CD4-positive, alpha-beta T cell treated with Interleukin-6 for 4 hours (primary cell): Measurements from ENCODE around the gene SNRNP48.

ENCODE experiments used
- DNase-seq: peaks from one replicate; pipeline ENCODE4 v3.0.0-alpha.2; 2020; ENCODE audit warnings: mixed read lengths

The SNRNP48 gene

DNA sequence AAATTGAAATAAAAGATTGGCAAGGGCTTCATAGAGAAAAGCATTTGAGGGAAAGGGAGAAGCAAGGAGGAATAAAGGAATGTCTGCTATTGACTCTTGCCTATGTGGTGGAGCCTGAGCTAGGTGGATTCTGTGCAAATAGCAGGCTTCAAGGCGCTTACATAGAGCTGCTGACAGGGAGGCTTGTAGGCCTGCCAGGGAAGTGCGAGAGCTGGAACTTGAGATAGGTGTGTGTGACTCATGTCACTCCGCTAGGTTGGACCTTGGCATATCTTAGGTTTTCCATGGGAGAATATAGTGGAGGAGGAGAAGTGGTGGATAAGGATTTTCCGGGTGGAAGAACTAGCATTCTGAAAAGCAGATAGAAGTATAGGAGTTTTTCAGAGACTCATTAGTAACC lies 14.0 kb downstream of the SNRNP48 start:
- no peak for DNase-seq

DNA sequence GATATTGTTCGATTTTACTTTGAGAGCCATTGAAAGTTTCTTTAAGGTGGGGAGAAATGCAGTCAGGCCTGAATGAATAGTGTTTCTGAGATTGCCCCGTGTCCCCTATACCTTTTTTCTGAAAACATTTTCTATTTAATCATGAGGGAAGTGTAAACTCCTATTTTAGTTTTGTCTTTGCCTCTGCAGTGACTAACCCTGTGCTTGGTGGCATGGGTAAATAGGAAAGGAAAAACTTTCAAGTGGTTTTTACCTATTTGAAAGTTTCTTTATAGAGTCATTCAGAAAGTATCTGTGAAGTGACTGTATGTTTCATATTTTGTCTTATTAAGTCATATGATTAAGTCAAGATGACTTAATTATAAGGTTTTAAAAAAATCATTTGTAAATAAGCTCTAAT lies 14.5 kb downstream of the SNRNP48 start:
- DNase-seq: no peak

GRCh38 chr6:7615611-7616383 lies 25.8 kb downstream of the SNRNP48 start:
- DNase-seq: peak; percentile 44

DNA sequence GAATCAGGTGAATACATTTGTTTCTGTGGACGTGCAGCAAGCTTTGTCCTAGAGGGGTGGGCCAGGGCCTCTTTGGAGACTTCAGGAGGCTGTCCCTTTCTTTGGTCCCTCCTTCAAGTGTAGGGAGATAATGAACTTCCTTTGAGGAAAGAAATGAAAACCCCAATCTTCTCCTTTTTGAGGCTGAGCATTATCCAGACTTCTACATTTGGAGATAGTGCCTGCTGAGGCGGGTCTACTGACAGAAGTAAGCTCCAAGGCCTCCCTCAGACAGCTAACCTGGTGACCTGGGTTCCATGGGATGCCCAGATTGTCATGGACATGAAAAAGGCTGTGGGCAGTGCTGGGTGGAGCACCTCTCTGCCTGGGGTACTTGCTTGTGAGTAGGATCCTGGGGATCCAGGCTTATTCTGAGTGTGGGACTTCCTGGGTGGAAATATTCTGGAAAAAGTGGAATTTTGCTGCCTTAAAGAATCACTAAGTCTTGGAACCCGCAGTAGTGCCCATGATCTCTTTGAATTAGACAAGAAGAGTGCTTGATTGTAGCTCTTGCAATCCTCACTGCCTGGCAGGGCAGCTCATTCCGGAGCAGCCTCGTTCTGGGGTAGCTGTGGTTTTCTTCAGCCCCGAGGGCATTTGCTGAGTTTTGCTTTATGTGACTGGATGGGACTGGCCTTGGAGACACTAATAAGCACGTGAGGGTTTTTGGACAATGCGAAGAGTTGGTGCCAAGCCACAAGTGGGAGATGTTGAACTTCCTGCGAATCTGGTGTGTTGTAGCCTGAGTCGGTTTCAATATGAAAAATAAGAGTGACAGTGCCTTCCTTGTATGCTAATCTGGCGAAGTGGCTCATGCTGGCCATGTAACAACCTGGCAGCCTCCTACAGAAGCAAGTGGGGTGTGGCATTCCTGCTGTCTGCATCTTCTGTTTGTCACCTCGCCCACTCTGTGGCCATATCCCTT lies 28.1 kb downstream of the SNRNP48 start:
- DNase-seq: no peak

GRCh38 chr6:7621761-7622160 lies 31.8 kb downstream of the SNRNP48 start:
- DNase-seq: no peak

DNA sequence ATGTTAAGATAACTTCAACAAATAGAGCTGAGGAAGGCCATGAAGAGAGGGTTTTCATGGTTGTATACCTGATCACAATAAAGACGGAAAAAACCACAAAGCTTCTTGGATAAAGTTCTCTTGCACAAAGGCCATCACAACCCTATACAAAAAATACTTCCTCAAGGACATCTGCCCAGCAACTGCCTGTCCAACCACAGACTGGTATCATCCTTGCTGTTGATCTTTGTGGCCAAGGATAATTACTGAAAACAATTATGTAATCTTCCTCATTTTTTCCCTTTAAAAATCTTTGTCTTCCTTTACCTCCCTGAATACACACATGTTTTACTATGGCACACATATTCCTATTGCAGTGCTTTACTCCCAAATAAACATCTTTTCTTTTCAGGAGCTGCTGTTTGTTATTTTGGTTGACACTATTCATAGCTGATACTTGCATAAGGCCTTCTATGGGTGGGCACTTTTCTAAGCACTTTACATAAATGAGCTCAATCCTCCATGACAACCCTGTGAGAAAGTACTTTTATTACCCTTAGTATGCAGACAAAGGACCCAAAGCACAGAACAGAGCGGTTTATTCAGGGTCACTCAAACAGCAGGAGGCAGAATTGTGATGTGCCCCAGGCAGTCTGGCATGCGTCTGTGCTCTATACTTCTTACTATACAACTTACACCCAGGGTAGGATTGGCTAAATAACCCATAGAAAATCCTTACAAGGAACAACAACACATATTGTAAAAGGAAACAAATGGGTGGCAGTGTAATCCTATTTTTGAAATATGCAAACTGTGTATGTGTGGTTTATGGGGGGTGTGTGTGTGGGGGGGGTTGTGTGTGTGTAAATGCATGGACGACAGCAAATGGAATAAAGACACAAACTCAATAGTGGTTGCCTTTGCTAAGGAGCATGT lies 35.1 kb downstream of the SNRNP48 start:
- DNase-seq: no peak

- DNase-seq: no peak
Observed at GRCh38 chr6:7628479-7628878, 38.5 kb downstream of the SNRNP48 start.

GRCh38 chr6:7628909-7629308 lies 38.9 kb downstream of the SNRNP48 start:
- DNase-seq: no peak

- no peak for DNase-seq
Observed at GRCh38 chr6:7629321-7629720, 39.3 kb downstream of the SNRNP48 start.

GRCh38 chr6:7630792-7631191 lies 40.8 kb downstream of the SNRNP48 start:
- DNase-seq: no peak

DNA sequence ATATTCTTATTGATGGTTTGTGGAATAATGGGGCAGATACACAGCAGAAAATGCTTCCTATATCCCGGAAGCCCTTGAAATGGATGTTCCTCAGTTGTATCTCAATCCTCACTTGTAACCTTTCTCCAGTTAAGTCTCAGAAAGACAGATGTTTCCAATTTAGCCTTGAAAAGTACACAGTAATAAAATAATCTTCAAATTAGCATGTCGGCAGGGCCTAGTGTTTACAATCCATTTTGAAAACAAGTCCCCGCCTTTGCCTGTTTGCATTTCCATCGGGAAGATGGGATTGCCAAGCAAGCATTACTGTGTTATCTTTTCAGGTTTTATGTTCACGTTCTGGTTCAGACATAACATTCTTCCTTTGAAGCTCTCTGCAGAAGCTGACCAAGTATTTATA lies 41.5 kb downstream of the SNRNP48 start:
- DNase-seq: no peak

- no peak for DNase-seq
Observed at GRCh38 chr6:7632501-7633290, 42.7 kb downstream of the SNRNP48 start.

GRCh38 chr6:7633361-7633760 lies 43.4 kb downstream of the SNRNP48 start:
- DNase-seq: no peak

- no peak for DNase-seq
Observed at GRCh38 chr6:7636151-7636550, 46.2 kb downstream of the SNRNP48 start.

- DNase-seq: no peak
Observed at GRCh38 chr6:7637533-7637932, 47.5 kb downstream of the SNRNP48 start.

DNA sequence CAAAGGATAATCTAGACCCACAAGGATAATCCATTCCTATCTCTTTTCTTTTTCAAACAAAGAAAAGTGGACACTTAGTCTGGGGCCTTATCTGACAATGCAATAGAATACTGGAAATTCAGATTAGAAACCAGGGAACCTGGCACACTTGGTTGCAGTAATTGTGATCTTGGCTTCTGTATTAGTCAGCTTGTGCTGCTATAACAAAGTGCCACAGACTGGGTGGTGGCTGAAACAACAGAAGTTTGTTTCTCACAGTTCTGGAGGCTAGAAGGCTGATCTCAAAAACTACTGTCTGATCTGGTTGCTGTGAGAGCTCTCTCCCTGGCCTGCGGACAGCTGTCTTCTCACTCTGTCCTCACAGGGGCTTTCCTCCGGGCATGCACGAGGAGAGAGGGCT lies 49.4 kb downstream of the SNRNP48 start:
- no peak for DNase-seq

- DNase-seq: no peak
Observed at GRCh38 chr6:7640016-7640415, 50.0 kb downstream of the SNRNP48 start.

- DNase-seq: no peak
Observed at GRCh38 chr6:7640607-7641577, 50.9 kb downstream of the SNRNP48 start.

- no peak for DNase-seq
Observed at GRCh38 chr6:7642791-7643190, 52.8 kb downstream of the SNRNP48 start.

GRCh38 chr6:7644417-7644816 lies 54.4 kb downstream of the SNRNP48 start:
- no peak for DNase-seq

GRCh38 chr6:7646394-7646793 lies 56.4 kb downstream of the SNRNP48 start:
- no peak for DNase-seq
